GM12864 (cell line): Measurements from ENCODE around the gene PRRG4.
"Not testable (repeated sequence)": the region's sequence is repeated elsewhere in the genome, so short reads cannot be mapped to it uniquely, and the experiment has no call there.

ENCODE experiments used
- DNase-seq: peaks from one replicate; pipeline ENCODE4 v3.0.0-alpha.2; 2011; ENCODE audit warnings: low read depth
- H3K4me3 ChIP-seq: 2 replicates; pipeline ENCODE4 v1.5.1; 2011; ENCODE audit warnings: mild to moderate bottlenecking, low read depth, low read length, control low read depth
- TF ChIP-seq, protein P1 (sequence below): IDR thresholded peaks from 2 replicates; pipeline ENCODE4 v1.5.1; 2011; ENCODE audit warnings: low read depth, mild to moderate bottlenecking, moderate library complexity, low read length, control low read depth, inconsistent platforms; ENCODE audit errors: missing control alignments

The PRRG4 gene

GRCh38 chr11:32829680-32830412 is at the start of gene PRRG4:
Gene PRRG4, plus strand, starts transcription at chr11:32829927. Its CDS starts 603 bp downstream, at chr11:32830530.
- DNase-seq, result peak; percentile 31
- TF ChIP-seq, protein P1, sequence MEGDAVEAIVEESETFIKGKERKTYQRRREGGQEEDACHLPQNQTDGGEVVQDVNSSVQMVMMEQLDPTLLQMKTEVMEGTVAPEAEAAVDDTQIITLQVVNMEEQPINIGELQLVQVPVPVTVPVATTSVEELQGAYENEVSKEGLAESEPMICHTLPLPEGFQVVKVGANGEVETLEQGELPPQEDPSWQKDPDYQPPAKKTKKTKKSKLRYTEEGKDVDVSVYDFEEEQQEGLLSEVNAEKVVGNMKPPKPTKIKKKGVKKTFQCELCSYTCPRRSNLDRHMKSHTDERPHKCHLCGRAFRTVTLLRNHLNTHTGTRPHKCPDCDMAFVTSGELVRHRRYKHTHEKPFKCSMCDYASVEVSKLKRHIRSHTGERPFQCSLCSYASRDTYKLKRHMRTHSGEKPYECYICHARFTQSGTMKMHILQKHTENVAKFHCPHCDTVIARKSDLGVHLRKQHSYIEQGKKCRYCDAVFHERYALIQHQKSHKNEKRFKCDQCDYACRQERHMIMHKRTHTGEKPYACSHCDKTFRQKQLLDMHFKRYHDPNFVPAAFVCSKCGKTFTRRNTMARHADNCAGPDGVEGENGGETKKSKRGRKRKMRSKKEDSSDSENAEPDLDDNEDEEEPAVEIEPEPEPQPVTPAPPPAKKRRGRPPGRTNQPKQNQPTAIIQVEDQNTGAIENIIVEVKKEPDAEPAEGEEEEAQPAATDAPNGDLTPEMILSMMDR, result no peak

GRCh38 chr11:32780839-32781238 is 48.9 kb upstream of the PRRG4 start:
- H3K4me3 ChIP-seq, DNase-seq: not testable (repeated sequence)

More at GRCh38 chr11:32829680-32830412, at the start of gene PRRG4:
- peak within 1 kb of the TSS; percentile 93 for H3K4me3 ChIP-seq

- TF ChIP-seq, protein P1, result no peak
- no peak overlapping the region for H3K4me3 ChIP-seq
- DNase-seq, result no peak
Observed at GRCh38 chr11:32781721-32782120, 48.0 kb upstream of the PRRG4 start.

DNA sequence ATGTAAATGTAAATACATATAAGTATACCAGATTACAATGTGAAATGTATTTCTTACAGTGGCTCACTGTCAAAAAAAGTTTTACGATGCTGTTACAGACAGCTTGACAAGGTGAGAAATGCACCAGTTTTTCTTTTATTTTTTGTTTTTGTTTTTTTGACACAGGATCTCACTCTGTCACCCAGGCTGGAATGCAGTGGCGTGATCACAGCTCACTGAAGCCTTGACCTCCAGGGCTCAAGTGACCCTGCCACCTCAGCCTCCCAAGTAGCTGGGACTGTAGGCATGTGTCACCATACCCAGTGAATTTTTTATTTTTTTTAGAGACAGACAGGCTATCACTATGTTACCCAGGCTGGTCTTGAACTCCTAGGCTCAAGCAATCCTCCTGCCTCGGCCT is 44.5 kb upstream of the PRRG4 start:
- no peak for DNase-seq
- H3K4me3 ChIP-seq, result no peak overlapping the region
- TF ChIP-seq, protein P1, result no peak

GRCh38 chr11:32786811-32787210 is 42.9 kb upstream of the PRRG4 start:
- TF ChIP-seq, protein P1, result no peak
- no peak overlapping the region for H3K4me3 ChIP-seq
- no peak for DNase-seq

GRCh38 chr11:32790916-32791315 is 38.8 kb upstream of the PRRG4 start:
- TF ChIP-seq, protein P1, result no peak
- no peak for DNase-seq
- H3K4me3 ChIP-seq, result no peak overlapping the region

GRCh38 chr11:32792111-32792947 is 37.4 kb upstream of the PRRG4 start:
- DNase-seq, result no peak
- H3K4me3 ChIP-seq, result no peak overlapping the region
- TF ChIP-seq, protein P1, result no peak
